IPS-NIHi7 (cell line): ENCODE measurements around the gene FAM90A1.
A peak's percentile ranks its signal among the peaks of the same experiment; 100 is the strongest.
"Not testable (repeated sequence)": the region's sequence is repeated elsewhere in the genome, so short reads cannot be mapped to it uniquely, and the experiment has no call there.

Experiments
- DNase-seq: peaks from one replicate; pipeline ENCODE4 v3.0.0; 2012; ENCODE audit warnings: mixed read lengths; ENCODE audit errors: extremely low spot score

FAM90A1 gene, protein sequence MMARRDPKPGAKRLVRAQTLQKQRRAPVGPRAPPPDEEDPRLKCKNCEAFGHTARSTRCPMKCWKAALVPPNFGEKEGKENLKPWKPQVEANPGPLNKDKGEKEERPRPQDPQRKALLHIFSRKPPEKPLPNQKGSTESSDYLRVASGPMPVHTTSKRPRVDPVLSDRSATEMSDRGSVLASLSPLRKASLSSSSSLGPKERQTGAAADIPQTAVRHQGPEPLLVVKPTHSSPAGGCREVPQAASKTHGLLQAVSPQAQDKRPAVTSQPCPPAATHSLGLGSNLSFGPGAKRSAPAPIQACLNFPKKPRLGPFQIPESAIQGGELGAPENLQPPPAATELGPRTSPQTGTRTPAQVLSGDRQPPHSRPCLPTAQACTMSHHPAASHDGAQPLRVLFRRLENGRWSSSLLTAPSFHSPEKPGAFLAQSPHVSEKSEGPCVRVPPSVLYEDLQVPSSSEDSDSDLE

DNA sequence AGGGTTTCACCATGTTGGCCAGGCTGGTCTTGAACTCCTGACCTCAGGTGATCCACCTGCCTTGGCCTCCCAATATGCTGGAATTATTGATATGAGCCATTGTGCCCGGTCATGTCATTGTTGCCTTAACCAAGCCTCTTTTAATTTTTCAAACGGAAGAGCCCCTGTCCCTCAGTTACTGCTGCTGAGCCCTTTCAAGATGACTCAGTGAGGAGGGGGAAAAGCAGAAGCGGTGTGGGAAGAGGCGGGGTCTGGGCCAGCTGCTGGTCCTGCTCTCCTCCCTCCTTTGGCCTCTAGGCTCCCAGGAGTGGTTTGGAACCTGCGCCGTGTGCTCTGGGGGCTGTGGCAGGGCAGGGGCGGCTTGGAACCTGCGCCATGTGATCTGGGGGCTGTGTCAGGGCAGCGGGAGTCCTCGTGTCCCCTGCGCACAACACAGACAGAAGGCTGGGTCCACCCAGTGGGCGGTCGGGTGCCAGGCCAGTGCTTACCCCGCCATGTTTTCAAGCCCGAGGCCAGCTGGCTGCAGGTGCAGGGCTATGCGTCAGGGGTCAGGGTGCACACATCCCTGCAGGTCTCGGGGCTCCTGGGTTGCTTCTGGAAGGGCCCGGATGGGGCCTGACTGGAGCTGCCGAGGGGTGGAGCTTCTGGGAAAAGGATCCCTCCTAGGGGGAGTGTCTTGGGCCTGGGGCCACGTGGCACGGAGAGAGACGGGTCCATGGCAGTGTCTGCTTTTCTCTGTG lies at the start of gene FAM90A1:
Gene FAM90A1, minus strand, starts transcription at position 627 of the 740 bp plus-strand sequence. CDS start 2,786 bp downstream, outside the sequence.
- DNase-seq = not testable (repeated sequence)

- DNase-seq = not testable (repeated sequence)
Observed at GRCh38 chr12:8276397-8276796, 49.0 kb upstream of the FAM90A1 start.

DNA sequence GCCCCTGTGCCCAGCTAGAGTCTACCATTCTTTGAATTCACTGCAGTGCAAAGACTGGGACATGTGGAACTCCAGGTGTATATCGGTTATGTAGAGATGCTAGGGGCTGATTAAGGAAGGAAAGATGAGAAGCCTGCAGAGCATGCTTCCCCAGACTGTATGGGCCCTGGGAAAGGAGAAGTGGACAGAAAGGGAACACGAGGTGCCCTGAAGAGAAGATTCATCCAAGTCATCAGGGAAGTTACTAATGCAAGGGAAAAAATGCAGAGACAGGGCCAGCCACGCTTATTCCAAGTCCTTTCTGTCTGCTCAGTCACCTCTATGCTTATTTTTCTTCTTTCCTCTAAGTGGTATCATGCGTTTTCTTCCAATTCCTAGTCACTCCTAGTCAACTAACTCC lies 39.3 kb upstream of the FAM90A1 start:
- not testable (repeated sequence) for DNase-seq

DNA sequence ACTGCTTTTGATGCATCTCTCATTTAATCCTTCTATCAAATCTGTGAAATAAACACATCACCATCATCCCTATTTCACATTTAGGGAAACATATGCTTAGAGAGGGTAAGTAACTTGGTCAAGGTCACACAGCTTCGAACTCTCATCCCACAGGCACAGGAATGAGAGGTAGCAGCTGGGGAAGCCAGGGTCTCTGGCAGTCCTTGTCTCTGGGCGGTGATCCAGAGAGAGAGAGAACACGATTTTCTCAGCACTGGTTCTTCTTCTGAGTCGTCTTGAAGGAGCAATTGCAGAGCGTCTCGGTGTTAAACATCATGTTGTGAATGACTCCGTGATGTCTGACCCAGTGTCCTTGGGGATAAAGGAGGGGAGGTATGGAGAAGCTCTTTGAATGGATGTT lies 36.8 kb upstream of the FAM90A1 start:
- DNase-seq = not testable (repeated sequence)

GRCh38 chr12:8261111-8261554 lies 33.7 kb upstream of the FAM90A1 start:
- not testable (repeated sequence) for DNase-seq

GRCh38 chr12:8256356-8256755 lies 28.9 kb upstream of the FAM90A1 start:
- not testable (repeated sequence) for DNase-seq

DNA sequence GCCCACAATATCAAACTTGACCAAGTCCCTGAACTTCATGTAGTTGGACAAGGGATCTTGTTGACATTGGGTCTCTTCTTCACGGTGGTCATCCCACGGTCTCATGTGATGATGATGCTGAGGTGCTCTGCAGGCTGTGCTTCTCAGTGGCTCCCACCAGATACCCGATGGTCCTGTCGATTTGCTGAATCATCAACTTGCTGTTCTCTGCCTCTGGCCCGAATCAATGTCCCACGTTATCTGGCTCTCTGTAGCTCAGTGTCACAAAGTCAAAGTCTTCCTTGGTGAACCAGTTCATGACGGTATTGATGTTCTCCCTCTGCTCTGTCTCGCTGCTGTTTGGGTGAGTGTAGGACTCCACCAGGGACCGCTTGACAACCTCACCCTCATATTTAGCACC lies 27.3 kb upstream of the FAM90A1 start:
- not testable (repeated sequence) for DNase-seq

GRCh38 chr12:8252056-8252818 lies 24.8 kb upstream of the FAM90A1 start:
- not testable (repeated sequence) for DNase-seq

DNA sequence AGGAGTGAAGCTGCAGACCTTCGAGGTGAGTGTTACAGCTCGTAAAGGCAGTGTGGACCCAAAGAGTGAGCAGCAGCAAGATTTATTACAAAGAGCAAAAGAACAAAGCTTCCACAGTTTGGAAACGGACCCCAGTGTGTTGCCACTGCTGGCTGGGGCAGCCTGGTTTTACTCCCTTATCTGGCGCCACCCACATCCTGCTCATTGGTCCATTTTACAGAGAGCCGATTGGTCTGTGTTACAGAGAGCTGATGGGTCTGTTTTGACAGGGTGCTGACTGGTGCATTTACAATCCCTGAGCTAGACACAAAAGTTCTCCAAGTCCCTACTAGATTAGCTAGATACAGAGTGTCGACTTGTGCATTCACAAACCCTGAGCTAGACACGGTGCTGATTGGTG lies 24.2 kb upstream of the FAM90A1 start:
- DNase-seq = not testable (repeated sequence)

DNA sequence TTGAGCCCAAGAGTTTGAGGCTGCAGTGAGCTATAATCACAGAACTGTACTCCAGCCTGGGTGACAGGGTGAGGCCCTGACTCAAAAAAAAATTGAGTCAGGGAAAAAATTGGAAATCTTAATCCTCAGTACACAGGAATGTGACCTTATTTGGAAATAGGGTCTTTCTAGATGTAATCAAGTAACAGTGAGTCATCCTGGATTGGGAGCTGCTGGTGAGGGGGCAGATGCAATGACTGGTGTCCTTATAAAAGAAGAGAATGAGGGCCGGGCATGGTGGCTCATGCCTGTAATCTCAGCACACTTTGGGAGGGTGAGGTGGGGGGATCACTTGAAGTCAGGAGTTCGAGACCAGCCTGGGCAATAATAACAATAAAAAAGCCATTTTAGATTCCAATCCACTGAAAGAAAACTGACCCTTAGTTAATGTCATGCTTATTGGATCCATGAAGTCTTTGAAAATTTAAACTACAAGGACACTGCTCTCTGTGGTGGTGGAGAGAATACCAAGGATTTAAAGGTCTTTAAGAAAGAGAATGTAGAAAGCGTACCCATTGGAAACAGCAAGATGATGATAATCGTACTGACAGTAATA lies 19.6 kb upstream of the FAM90A1 start:
- DNase-seq = not testable (repeated sequence)

- DNase-seq = peak; percentile 61
Observed at GRCh38 chr12:8243682-8244161, 16.3 kb upstream of the FAM90A1 start.

GRCh38 chr12:8242880-8243681 lies 15.7 kb upstream of the FAM90A1 start:
- DNase-seq = peak; percentile 77

GRCh38 chr12:8242622-8242879 lies 15.1 kb upstream of the FAM90A1 start:
- not testable (repeated sequence) for DNase-seq

DNA sequence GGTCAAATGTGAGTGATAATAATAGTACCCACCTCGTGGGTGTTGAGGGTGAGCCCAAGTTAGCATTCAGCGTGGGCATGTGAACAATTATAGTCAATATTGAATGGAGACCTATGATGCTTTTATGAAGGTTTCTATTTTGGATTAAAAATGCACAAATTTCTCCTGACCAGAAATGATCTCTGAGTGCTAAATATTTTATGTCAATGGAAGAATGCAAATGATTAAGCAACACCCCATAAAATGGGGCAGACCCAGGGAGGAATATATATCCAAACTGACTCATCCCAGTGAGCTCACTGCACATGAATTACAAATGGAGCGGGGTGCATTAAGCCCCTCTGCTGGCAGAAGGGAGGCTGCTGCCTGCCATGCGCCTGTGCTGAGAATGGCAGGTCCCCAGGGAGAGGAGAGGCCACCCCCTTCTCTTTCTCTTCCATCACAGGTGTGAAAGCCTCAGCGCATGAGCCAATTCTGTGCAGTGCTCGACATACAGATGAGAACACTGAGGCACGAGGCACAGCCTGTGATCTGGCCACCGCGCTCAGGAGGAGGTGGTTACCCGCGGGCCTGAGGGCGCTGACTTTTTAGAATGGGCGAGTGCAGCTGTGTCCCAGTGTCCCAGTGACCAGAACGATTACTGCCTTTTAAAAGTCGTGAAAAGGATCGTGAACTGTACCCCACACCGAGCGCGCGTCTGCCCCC lies 14.7 kb upstream of the FAM90A1 start:
- not testable (repeated sequence) for DNase-seq

GRCh38 chr12:8240340-8241114 lies 13.1 kb upstream of the FAM90A1 start:
- DNase-seq = not testable (repeated sequence)

GRCh38 chr12:8237031-8237430 lies 9.6 kb upstream of the FAM90A1 start:
- not testable (repeated sequence) for DNase-seq

GRCh38 chr12:8235316-8236157 lies 8.1 kb upstream of the FAM90A1 start:
- not testable (repeated sequence) for DNase-seq

GRCh38 chr12:8234746-8235145 lies 7.3 kb upstream of the FAM90A1 start:
- DNase-seq = not testable (repeated sequence)
